Measurements from ENCODE around the gene DENND5A. TPM values are rescaled to one million over a fixed set of nuclear protein-coding genes. Genes with fewer than 3 reads are reported as not detected.
"Not testable (repeated sequence)": the region's sequence is repeated elsewhere in the genome, so short reads cannot be mapped to it uniquely, and the experiment has no call there.

The DENND5A gene
- total and polyA plus RNA-seq, 2 experiments from 2014 or later, result 99.5 to 196 TPM

DNA sequence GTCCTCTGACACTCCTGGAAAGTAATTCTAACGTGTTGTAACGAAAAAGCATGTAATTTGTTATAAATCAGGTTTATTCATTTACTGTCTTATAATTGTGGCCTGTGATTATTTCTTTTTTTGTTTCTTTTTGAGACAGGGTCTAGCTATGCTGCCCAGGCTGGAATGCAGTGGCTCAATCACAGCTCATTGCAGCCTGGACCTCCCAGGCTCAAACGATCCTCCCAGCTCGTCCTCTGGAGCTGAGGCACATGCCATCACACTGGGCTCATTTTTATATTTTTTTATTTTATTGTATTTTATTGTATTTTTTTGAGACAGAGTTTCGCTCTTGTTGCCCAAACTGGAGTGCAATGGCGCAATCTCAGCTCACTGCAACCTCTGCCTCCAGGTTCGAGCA, 15.9 kb downstream of the DENND5A start:
- TF ChIP-seq, protein P1, sequence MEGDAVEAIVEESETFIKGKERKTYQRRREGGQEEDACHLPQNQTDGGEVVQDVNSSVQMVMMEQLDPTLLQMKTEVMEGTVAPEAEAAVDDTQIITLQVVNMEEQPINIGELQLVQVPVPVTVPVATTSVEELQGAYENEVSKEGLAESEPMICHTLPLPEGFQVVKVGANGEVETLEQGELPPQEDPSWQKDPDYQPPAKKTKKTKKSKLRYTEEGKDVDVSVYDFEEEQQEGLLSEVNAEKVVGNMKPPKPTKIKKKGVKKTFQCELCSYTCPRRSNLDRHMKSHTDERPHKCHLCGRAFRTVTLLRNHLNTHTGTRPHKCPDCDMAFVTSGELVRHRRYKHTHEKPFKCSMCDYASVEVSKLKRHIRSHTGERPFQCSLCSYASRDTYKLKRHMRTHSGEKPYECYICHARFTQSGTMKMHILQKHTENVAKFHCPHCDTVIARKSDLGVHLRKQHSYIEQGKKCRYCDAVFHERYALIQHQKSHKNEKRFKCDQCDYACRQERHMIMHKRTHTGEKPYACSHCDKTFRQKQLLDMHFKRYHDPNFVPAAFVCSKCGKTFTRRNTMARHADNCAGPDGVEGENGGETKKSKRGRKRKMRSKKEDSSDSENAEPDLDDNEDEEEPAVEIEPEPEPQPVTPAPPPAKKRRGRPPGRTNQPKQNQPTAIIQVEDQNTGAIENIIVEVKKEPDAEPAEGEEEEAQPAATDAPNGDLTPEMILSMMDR (IDR thresholded peaks at IDR 0.05; ENCODE audit: low read depth, low read length), result no peak
- H3K27ac ChIP-seq, result no peak overlapping the region
- H3K4me1 ChIP-seq (ENCODE audit: low read depth), result peaks cover 6% of the 10 kb centered on the region
- no peaks in the 10 kb centered on the region for H3K9me3 ChIP-seq (ENCODE audit: low read depth)
- no peak for DNase-seq (ENCODE audit: low read depth in 1 of 2, low spot score in 1 of 2)
- H3K27me3 ChIP-seq, result no peaks in the 10 kb centered on the region
- H3K4me3 ChIP-seq, result no peak overlapping the region
- H3K36me3 ChIP-seq, result no peaks in the 10 kb centered on the region

DNA sequence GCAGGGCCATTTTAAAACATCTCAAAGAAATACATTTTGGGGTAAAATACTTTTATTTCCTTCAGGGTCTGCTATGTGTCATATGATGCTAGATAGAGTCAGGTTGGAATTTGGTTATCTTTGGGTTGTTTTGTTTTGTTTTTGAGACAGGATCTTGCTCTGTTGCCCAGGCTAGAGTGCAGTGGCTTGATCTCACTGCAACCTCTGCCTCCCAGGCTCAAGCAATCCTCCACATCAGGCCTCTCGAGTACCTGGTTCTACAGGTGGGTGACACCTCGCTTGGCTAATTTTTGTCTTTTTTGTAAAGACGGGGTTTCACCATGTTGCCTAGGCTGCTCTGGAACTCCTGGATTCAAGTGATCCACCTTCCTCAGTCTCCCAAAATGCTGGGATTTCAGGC, 17.3 kb downstream of the DENND5A start:
- TF ChIP-seq, protein P1 (IDR thresholded peaks at IDR 0.05; ENCODE audit: low read depth, low read length), result no peak
- H3K27me3 ChIP-seq, result no peaks in the 10 kb centered on the region
- no peak for DNase-seq (ENCODE audit: low read depth in 1 of 2, low spot score in 1 of 2)
- H3K4me1 ChIP-seq (ENCODE audit: low read depth), result peaks cover 6% of the 10 kb centered on the region
- no peaks in the 10 kb centered on the region for H3K9me3 ChIP-seq (ENCODE audit: low read depth)
- no peak overlapping the region for H3K4me3 ChIP-seq
- H3K27ac ChIP-seq, result no peak overlapping the region
- no peaks in the 10 kb centered on the region for H3K36me3 ChIP-seq

DNA sequence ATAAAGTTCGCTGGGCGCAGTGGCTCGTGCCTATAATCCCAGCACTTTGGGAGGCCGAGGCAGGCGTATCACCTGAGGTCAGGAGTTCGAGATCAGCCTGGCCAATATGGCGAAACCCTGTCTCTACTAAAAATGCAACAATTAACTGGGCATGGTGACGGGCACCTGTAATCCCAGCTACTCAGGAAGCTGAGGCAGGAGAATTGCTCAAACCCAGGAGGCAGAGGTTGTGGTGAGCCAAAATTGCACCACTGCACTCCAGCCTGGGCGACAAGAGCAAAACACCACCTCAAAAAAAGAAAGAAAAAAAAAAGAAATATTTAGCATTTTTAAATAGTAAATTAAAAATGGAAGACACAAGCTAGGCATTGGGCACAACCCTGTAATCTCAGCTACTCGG, 28.9 kb downstream of the DENND5A start:
- not testable (repeated sequence) for H3K4me3 ChIP-seq; H3K9me3 ChIP-seq (ENCODE audit: low read depth); DNase-seq (ENCODE audit: low read depth in 1 of 2, low spot score in 1 of 2); H3K27me3 ChIP-seq; H3K27ac ChIP-seq; H3K36me3 ChIP-seq; H3K4me1 ChIP-seq (ENCODE audit: low read depth)

DNA sequence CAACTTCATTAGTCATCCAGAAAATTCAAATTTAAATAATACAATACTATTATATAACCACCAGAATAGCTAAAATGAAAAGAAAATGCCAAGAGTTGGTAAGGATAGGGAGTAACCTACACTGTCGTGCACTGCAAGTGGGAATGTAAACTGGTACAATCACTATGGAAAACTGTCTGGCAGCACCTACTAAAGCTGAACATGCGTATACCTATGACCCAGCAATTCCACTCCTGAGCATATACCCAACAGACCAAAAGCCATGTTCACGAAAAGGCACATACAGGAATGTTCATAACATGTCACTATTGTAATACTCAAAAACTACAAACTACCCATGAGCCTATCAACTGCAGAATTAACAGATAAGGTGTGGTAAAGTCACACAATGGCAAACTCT, 32.7 kb downstream of the DENND5A start:
- Histone ChIP-seq H3K27ac (no peak overlapping the region), H3K36me3 (no peaks in the 10 kb centered on the region), H3K4me3 (no peak overlapping the region), H3K4me1 (ENCODE audit: low read depth) (peaks cover 15% of the 10 kb centered on the region), H3K27me3 (no peaks in the 10 kb centered on the region), H3K9me3 (ENCODE audit: low read depth) (no peaks in the 10 kb centered on the region)
- no peak for DNase-seq (ENCODE audit: low read depth in 1 of 2, low spot score in 1 of 2)
- TF ChIP-seq, protein P1 (IDR thresholded peaks at IDR 0.05; ENCODE audit: low read depth, low read length), result no peak

DNA sequence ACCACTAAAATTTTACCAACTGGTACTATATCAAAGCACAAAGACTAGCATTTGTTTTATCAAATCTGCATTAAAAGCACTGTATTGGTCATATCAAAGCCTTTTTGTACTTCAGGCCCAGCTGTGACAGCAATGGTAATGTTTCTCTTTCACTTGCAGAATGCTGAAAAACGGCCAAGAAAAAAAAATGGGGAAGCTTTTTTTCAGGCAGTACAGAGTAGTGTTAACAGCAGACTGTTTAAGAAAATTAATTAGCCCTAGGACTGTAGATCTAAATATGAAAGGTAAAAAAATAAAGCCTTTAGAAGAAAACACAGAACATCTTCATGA, 33.3 kb downstream of the DENND5A start:
- H3K4me1 ChIP-seq (ENCODE audit: low read depth), result peaks cover 15% of the 10 kb centered on the region
- no peaks in the 10 kb centered on the region for H3K36me3 ChIP-seq
- peak in 1 of 2 donors; percentile 74 for DNase-seq (ENCODE audit: low read depth in 1 of 2, low spot score in 1 of 2)
- no peak overlapping the region for H3K4me3 ChIP-seq
- H3K9me3 ChIP-seq (ENCODE audit: low read depth), result no peaks in the 10 kb centered on the region
- no peaks in the 10 kb centered on the region for H3K27me3 ChIP-seq
- TF ChIP-seq, protein P1 (IDR thresholded peaks at IDR 0.05; ENCODE audit: low read depth, low read length), result no peak
- H3K27ac ChIP-seq, result no peak overlapping the region

DNA sequence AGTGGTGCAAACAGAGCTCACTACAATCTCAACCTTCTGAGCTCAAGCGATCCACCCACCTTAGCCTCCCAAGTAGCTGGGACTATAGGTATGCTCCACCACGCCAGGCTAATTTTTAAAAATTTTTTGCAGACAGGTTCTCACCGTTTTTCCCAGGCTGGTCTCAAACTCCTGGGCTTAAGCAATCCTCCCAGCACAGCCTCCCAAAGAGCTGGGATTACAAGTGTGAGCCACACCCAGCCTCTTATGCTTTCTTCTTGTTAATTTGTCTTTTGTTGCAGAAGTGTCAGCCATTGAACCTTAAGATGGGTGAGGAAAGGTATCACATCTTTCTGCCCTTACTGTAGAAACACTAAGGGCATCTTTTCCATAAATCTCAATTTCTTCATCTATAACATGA, 34.9 kb downstream of the DENND5A start:
- Histone ChIP-seq H3K4me3 (no peak overlapping the region), H3K27me3 (no peaks in the 10 kb centered on the region), H3K36me3 (peaks cover 3% of the 10 kb centered on the region), H3K9me3 (ENCODE audit: low read depth) (no peaks in the 10 kb centered on the region), H3K27ac (no peak overlapping the region), H3K4me1 (ENCODE audit: low read depth) (peaks cover 15% of the 10 kb centered on the region)
- no peak for DNase-seq (ENCODE audit: low read depth in 1 of 2, low spot score in 1 of 2)
- TF ChIP-seq, protein P1 (IDR thresholded peaks at IDR 0.05; ENCODE audit: low read depth, low read length), result no peak

All from cardiac muscle cell (in vitro differentiated cells and primary cell).